ENCODE data around the gene PARD3.

The PARD3 gene

DNA sequence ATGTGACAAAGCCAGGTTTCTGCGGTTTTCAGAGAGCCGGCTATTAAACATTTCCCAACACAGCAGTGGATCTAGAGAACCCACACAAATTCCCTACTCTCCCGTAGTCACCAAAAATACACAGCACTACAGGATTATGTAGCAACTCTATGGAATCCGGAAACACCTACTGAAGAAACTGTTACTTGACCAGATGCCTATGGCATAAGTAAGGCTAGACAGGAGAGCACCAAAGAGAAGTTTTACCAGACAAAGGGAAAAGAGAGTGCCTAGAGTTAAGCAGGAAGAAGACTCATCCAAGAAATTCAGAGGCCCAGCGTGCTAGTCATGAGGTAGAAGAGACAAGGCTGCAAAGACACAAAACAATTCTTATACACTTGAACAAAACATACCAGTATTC lies 321.1 kb downstream of the PARD3 start:
- no peak for DNase-seq (ENCODE audit: low spot score)

GRCh38 chr10:34492081-34492480 lies 323.0 kb downstream of the PARD3 start:
- DNase-seq (ENCODE audit: low spot score): no peak

DNA sequence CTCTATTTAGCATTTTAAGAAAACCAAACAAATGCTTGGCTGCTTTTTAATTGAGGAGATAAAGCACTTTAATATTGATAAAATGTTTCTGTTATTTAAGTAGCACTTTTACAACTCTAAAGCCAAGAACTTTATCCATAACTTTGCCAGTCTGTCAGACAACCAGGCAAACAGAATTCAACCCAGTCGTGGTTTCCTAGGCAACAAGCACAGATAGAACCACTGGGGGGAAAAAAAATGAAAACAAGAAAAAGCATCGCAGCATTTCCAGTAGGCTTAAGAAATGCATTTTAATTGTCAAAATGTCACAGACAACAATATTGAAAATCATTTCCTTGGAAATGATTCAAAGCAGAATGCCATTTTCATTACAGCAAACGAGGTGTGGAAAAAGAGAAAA lies 323.4 kb downstream of the PARD3 start:
- no peak for DNase-seq (ENCODE audit: low spot score)

GRCh38 chr10:34489973-34490745 lies 324.9 kb downstream of the PARD3 start:
- no peak for DNase-seq (ENCODE audit: low spot score)

- no peak for DNase-seq (ENCODE audit: low spot score)
Observed at GRCh38 chr10:34489411-34489810, 325.7 kb downstream of the PARD3 start.

DNA sequence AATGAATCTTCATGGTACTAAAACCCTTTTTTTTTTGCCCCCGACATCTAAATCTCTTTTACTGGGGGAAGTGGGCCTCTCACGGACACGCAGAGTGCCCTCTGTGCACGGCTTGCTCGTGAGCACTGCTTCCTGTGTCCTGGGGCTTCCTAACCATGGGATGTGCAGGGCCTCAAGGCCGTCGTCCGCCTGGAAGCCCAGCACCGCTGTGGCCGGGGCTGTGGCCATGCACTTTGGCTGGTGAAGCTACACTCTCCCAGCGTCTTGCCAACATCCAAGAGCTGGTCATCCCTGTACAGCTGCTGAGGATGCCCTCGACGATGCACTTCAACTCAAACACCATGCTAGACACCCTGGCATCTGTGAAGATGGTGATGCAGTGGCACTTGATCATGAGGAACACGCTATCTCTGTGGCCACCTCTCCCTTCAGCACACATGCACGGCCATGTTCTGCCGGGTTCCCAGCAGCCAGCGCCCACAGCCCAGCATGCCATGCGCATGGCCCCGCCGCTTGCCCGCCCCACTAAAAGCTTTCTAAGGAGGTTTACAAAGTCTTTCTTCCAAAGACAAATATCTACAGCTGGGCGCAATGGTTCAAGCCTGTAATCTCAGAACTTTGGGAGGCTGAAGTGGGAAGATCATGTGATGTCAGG lies 326.5 kb downstream of the PARD3 start:
- no peak for DNase-seq (ENCODE audit: low spot score)

- DNase-seq (ENCODE audit: low spot score): no peak
Observed at GRCh38 chr10:34486008-34486407, 329.1 kb downstream of the PARD3 start.

DNA sequence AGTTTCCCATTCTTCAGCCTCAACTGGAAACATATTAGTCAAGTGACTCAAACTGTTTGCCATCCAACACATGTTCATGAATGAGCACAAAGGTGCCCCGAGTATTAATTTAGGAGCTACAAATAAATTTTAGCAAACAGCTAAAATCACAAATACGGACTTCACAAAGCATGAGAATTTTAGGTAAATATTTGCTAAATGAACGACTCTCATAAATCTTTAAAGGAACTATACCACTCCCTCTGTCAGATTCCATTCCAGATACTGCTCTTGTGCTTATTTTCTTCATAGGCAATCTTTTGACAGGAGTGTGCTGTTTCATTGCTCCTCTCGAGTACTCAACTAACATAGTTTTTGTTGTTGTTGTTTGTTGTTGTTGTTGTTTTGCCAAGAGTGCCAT lies 330.9 kb downstream of the PARD3 start:
- DNase-seq (ENCODE audit: low spot score): no peak

DNA sequence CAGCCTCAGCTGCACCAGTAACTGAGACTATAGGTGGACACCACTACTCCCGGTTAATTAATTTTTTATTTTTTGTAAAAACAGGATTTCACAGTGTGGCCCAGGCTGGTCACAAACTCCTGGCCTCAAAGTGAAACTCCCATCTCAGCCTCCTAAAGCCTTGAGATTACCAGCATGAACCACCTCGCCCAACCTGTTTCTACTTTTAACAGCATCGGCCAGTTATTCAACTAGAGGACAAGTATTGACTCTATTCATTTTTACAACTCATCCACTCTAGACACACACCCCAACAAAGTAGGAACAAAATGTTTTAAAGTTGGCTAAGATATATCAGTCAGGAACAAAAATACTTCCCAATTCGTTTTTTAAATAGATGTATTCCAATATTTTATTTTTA lies 334.8 kb downstream of the PARD3 start:
- DNase-seq (ENCODE audit: low spot score): no peak

GRCh38 chr10:34479520-34480179 lies 335.4 kb downstream of the PARD3 start:
- DNase-seq (ENCODE audit: low spot score): no peak

- DNase-seq (ENCODE audit: low spot score): no peak
Observed at GRCh38 chr10:34477249-34477648, 337.8 kb downstream of the PARD3 start.

DNA sequence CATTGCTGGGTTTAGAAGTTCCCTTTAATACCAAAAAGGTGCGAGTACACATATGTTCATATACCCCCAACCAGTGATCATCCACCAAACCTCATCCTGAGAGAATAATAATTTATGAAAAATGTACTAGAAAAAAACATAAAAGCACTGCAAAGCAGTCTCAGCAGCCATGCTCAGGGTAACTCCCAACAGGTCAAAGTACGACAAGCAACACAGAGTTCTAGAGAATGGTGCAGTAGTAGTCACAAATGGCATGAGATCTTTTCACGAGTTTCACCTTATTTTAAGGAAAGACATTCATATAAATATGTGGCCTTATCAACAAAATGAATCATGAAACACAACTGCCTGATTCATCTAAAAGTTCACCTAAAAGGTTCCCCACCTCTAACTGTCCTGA lies 338.5 kb downstream of the PARD3 start:
- no peak for DNase-seq (ENCODE audit: low spot score)

- DNase-seq (ENCODE audit: low spot score): no peak
Observed at GRCh38 chr10:34475786-34476185, 339.3 kb downstream of the PARD3 start.

DNA sequence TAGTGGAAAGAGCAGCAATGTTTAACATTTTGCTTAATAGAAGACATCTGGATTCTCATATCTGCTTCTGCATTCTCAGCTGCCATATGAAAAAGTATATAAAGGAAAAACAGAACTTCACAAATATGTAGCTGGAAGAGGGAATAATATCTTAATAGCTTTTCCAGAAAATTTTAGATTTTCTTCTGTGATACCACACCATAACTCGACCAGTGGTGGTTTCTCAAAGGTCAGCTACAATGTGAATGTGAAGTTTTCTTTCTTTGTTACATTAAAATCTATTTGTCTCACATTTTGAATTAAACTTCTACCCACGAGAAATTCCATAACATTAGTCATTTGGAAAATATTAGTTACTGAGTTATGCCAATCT lies 339.8 kb downstream of the PARD3 start:
- DNase-seq (ENCODE audit: low spot score): no peak

GRCh38 chr10:34474555-34475273 lies 340.4 kb downstream of the PARD3 start:
- no peak for DNase-seq (ENCODE audit: low spot score)

GRCh38 chr10:34474009-34474376 lies 341.1 kb downstream of the PARD3 start:
- no peak for DNase-seq (ENCODE audit: low spot score)

DNA sequence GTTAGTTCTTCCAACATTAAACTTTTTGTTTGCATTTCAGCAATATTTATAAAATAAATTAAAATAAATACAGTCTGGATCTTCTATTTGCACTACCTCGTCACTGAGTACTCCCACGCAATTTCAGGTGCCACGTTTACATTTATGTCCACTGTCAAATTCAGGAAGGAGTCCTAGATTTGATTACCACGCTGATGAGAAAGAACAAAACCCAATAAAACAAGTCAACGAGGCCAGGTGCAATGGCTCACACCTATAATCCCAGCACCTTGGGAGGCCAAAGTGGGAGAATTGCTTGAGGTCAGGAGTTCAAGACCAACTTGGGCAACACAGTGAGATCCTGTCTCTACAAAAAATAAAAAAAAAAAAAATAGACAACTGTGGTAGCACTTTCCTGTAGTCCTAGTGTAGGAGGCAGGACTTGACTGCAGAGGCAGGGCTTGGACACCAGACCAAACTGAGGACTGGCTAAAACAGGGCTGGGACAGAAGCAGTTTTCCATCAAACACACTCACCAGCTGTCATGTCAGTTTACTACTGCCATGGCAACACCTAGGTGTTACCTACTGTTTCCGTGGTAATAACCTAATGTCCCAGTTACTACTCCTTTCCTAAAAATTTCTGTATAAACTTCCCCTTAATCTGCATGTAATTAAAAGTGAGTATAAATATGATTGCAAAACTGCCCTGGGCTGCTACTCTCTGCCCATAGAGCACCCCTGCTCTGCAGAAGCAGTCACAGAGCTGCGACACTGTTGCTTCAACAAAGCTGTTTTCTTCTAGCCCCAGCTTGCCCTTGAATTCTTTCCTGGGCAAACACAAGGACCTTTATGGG lies 341.7 kb downstream of the PARD3 start:
- no peak for DNase-seq (ENCODE audit: low spot score)

DNA sequence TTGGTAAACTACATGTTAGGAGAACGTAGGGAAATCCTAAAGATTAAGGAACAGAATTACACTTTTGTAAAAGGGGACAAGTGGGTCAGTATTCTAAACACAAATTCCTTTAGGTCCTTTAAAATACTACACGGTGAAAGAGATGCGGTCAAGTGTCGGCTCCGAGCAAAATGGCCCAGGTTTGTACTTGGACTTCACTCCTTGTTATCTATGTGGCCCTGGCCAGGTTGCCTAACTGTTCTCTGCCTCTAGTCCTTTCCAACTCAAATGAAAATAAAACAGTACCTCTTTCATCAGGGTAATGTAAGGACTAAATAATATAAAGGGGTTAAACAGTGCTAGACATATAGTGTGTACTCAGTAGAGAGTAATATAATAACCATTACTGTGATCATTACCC lies 344.8 kb downstream of the PARD3 start:
- DNase-seq (ENCODE audit: low spot score): no peak

DNA sequence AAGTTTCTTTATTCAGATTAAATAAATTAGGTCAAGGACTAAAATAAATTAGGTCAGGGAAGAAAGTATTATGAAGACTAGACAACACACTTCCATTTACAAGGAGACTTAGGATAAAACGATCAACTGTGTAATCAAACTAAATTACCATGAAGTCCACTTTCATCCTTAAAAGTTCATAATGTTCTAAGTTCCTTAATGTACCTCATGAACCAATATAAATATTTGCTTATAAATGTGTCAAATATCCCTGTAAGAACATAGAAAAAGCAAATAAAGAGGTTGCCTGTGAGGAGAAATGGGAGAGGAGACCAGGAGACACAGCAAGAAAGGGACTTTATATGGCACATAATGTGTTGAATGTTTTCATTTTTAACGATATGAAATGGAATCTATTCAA lies 345.6 kb downstream of the PARD3 start:
- DNase-seq (ENCODE audit: low spot score): no peak

DNA sequence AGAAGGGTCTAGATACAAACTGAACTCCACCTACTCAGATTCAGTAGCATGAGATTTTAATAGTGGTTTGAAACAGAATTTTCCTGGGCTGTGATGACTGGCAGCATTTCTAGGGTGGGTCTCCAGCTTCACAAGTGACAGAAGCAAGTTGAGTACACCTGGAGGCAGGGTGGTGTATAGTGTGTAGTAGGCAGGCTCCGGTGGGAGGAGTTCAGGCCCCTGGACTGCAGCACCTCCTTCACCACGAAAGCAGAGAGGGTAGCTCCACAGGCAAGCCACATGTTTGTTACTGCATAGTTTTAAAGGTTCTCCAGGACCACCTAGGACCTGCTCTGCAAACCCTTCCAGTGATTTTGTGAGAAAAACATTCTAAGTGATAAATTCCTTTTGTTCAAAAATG lies 347.2 kb downstream of the PARD3 start:
- DNase-seq (ENCODE audit: low spot score): no peak

DNA sequence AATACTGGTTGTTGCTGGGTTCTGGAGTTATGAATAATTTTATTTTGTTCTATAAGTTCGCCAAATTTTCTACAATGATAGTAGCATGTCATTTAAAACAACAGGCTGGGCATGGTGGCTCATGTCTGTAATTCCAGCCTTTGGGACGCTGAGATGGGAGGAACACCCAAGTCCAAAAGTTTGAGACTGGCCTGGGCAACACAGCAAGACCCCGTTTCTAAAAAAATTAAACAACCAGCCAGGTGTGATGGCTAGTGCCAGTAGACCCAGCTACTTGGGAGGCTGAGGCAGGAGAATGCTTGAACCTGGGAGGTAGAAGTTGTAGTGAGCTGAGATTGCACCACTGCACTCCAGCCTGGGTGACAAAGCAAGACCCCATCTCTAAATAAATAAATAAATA lies 347.7 kb downstream of the PARD3 start:
- no peak for DNase-seq (ENCODE audit: low spot score)

- DNase-seq (ENCODE audit: low spot score): no peak
Observed at GRCh38 chr10:34465678-34466077, 349.4 kb downstream of the PARD3 start.

Measured in hematopoietic multipotent progenitor cell treated with erythropoietin and hydrocortisone succinate and interleukin-3 and kit ligand, for 17 days (in vitro differentiated cells).